Upper lobe of left lung (tissue), 6 donors: ENCODE results near the gene KPNA1. TPM values are rescaled to one million over a fixed set of nuclear protein-coding genes. Genes with fewer than 3 reads are reported as not detected.

ENCODE experiments used
- ATAC-seq, 2 donors: fragments of 200-7000 bp; cut with Tn5 transposase; one replicate each; pipeline ENCODE4 v1.9.1; 2022; ENCODE audit warnings: mild to moderate bottlenecking in 2 of 2, moderate library complexity in 2 of 2; ENCODE audit not compliant: low FRiP score in 2 of 2
- DNase-seq, 2 donors: peaks; one replicate each; pipeline ENCODE4 v3.0.0-alpha.2; 2019 to 2020
- H3K27ac ChIP-seq, 4 donors: fragments of 200-600 bp; sonication (generic); one replicate each; pipeline ENCODE4 v1.5.1; 2016 to 2019
- H3K27me3 ChIP-seq, 4 donors: fragments of 200-600 bp; sonication (generic); one replicate each; pipeline ENCODE4 v1.5.1; 2017 to 2019
- H3K36me3 ChIP-seq, 4 donors: fragments of 200-600 bp; sonication (generic); one replicate each; pipeline ENCODE4 v1.5.1; 2016 to 2019
- H3K4me1 ChIP-seq, 4 donors: fragments of 200-600 bp; sonication (generic); one replicate each; pipeline ENCODE4 v1.5.1; 2018 to 2019
- H3K4me3 ChIP-seq, 4 donors: fragments of 200-600 bp; sonication (generic); one replicate each; pipeline ENCODE4 v1.5.1; 2017 to 2019; ENCODE audit warnings: mild to moderate bottlenecking in 2 of 4, moderate library complexity in 1 of 4
- H3K9me3 ChIP-seq, 4 donors: fragments of 200-600 bp; sonication (generic); one replicate each; pipeline ENCODE4 v1.5.1; 2018 to 2019
- EP300 ChIP-seq, 4 donors: sonication (generic); formaldehyde crosslinking; IDR thresholded peaks; one replicate each; pipeline ENCODE4 v1.5.1; 2017; ENCODE audit warnings: antibody characterized with exemption in 4 of 4, control low read depth in 2 of 4
- POLR2A ChIP-seq, 4 donors: fragments of 450-650 bp; IDR thresholded peaks; one replicate each; pipeline ENCODE4 v1.5.1; 2016 to 2017; ENCODE audit warnings: antibody characterized with exemption in 4 of 4, mild to moderate bottlenecking in 2 of 4
- POLR2AphosphoS5 ChIP-seq, 2 donors: sonication (generic); formaldehyde crosslinking; IDR thresholded peaks; one replicate each; pipeline ENCODE4 v1.5.1; 2017; ENCODE audit warnings: antibody characterized with exemption in 2 of 2
- WGBS, 2 donors: methylation state at CpG; one replicate each; pipeline ENCODE4 v1.1.5; 2017 to 2018; 5-methylcytosine and 5-hydroxymethylcytosine counted together
- total RNA-seq, 6 donors: library from RNA; depleted of rRNA in 4 of 6; stranded (reverse); fragments of >200 nt in 4 of 6; gene quantifications; one replicate each; pipeline versions ENCODE4 v1.1.0 to v1.2.1, GENCODE V29; 2016 to 2021
- TF ChIP-seq, protein P1 (sequence below), 6 experiments: fragments of 450-650 bp in 4 of 6; fragments of 200-600 bp in 2 of 6; sonication (generic) in 2 of 6; IDR thresholded peaks; one replicate each; pipeline ENCODE4 v1.5.1; 2016 to 2019; ENCODE audit warnings: antibody characterized with exemption in 6 of 6
- donor health status: DM: no; HTN: no; CAD: no; lungs with moderate emphysema.
- donor health status: DM: no; HTN: yes; CAD: no; lungs with severe emphysema.

The KPNA1 gene
- total RNA-seq, 6 donors from 2014 or later = 38.9 to 104 (median 43.4) TPM

DNA sequence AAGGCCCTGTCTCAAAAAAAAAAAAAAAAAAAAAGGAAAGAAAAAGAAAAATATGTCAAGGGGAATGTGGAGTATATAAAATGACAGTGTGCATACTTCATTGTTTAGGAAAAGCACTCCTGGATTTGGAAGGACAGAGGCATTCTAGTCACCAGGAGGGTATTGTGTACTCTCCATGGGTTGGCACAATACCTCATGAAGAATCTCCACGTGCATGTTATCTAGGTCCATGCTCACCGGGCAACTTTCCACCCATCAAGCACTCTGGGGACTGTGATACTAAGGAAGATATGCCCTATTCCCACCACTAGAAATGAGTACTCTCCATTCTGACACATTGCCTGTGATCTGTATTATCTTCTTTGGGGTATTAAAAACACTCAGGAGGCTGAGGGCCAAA, 15.4 kb upstream of the KPNA1 start:
- peaks cover 35 to 85% (median 56%) of the 10 kb centered on the region in 4 donors for H3K36me3 ChIP-seq
- no peak for DNase-seq

DNA sequence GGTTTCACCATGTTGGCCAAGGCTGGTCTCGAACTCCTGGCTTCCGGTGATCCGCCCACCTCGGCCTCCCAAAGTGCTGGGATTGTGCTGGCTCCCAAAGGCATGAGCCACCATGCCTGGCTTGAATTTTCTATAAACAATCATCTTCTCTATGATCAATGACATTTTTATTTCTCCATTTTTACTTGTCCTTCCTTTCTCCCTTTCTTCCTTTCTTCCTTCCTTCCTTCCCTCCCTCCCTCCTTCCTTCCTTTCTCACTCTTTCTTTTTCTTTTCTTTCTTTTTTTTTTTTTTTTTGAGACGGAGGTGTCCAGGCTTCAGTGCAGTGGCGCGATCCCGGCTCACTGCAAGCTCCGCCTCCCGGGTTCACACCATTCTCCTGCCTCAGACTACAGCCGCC, 8.6 kb upstream of the KPNA1 start:
- Histone ChIP-seq H3K27ac (no peak overlapping the region), H3K36me3 (peaks cover 0 to 18% (median 11%) of the 10 kb centered on the region in 4 donors), H3K4me3 (no peak overlapping the region), H3K27me3 (no peaks in the 10 kb centered on the region), H3K4me1 (no peaks in the 10 kb centered on the region), H3K9me3 (no peaks in the 10 kb centered on the region)
- 92 to 96% methylated on average over 11 of the region's 11 CpGs for WGBS, 2 donors
- TF ChIP-seq, protein P1, sequence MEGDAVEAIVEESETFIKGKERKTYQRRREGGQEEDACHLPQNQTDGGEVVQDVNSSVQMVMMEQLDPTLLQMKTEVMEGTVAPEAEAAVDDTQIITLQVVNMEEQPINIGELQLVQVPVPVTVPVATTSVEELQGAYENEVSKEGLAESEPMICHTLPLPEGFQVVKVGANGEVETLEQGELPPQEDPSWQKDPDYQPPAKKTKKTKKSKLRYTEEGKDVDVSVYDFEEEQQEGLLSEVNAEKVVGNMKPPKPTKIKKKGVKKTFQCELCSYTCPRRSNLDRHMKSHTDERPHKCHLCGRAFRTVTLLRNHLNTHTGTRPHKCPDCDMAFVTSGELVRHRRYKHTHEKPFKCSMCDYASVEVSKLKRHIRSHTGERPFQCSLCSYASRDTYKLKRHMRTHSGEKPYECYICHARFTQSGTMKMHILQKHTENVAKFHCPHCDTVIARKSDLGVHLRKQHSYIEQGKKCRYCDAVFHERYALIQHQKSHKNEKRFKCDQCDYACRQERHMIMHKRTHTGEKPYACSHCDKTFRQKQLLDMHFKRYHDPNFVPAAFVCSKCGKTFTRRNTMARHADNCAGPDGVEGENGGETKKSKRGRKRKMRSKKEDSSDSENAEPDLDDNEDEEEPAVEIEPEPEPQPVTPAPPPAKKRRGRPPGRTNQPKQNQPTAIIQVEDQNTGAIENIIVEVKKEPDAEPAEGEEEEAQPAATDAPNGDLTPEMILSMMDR (IDR thresholded peaks at IDR 0.05) = no peak
- TF ChIP-seq POLR2A (IDR thresholded peaks at IDR 0.05) (no peak), EP300 (IDR thresholded peaks at IDR 0.05) (no peak), POLR2AphosphoS5 (IDR thresholded peaks at IDR 0.05) (no peak)
- no peak for ATAC-seq
- peak in 1 of 2 donors; percentile 24 for DNase-seq

More for the DNA sequence above, 15.4 kb upstream of the KPNA1 start:
- H3K27me3 ChIP-seq = no peaks in the 10 kb centered on the region
- ATAC-seq = no peak
- 83 to 92% methylated on average over 2 of the region's 2 CpGs for WGBS, 2 donors
- H3K9me3 ChIP-seq = no peaks in the 10 kb centered on the region
- no peak overlapping the region for H3K27ac ChIP-seq
- no peaks in the 10 kb centered on the region for H3K4me1 ChIP-seq
- TF ChIP-seq, protein P1 (IDR thresholded peaks at IDR 0.05) = no peak
- no peak for TF ChIP-seq POLR2A (IDR thresholded peaks at IDR 0.05)
- H3K4me3 ChIP-seq = no peak overlapping the region

DNA sequence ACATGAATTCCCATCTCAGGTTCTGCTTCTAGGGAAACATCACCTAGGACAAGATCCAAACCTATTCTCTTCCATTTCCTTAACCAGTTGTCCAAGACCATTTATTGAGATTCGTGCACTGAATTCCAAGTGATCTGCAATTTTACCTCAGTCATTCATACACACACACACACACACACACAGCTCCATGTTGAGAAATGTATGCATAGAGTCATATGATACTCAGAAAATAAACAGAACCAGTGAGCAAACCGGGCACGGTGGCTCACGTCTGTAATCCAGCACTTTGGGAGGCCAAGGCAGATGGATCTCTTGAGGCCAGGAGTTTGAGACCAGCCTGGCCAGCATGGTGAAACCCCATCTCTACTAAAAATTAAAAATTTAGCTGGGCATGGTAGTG, 6.1 kb upstream of the KPNA1 start:
- no peaks in the 10 kb centered on the region for H3K27me3 ChIP-seq
- WGBS, 2 donors = 82 to 91% methylated on average over 4 of the region's 4 CpGs

DNA sequence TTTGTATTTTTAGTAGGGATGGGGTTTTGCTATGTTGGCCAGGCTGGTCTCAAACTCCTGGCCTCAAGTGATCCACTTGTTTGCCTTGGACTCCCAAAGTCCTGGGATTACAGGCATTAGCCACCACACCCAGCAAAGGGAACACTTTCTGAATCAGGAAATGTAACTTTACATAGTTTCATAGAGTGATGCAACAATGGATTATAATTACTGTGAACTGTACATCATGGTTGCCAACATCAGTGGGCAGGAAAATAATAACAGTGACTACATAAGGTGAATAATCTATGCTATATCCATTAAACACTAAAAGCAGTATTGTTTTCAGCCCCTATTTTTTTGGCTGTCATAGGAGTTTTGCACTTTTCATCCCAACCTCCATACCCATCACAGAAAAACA, 5.0 kb upstream of the KPNA1 start:
- H3K4me1 ChIP-seq = peaks cover 0 to 4% (median 4%) of the 10 kb centered on the region in 4 donors
- no peak overlapping the region for H3K4me3 ChIP-seq
- no peaks in the 10 kb centered on the region for H3K36me3 ChIP-seq
- H3K27me3 ChIP-seq = no peaks in the 10 kb centered on the region
- H3K27ac ChIP-seq = no peak overlapping the region
- H3K9me3 ChIP-seq = no peaks in the 10 kb centered on the region
- ATAC-seq = no peak
- no peak for DNase-seq
- no peak for TF ChIP-seq POLR2A (IDR thresholded peaks at IDR 0.05)
- TF ChIP-seq, protein P1 (IDR thresholded peaks at IDR 0.05) = no peak
- no peak for TF ChIP-seq POLR2AphosphoS5 (IDR thresholded peaks at IDR 0.05)
- no peak for TF ChIP-seq EP300 (IDR thresholded peaks at IDR 0.05)

More for the DNA sequence above, 6.1 kb upstream of the KPNA1 start:
- H3K4me3 ChIP-seq = no peak overlapping the region
- DNase-seq (no peak), ATAC-seq (no peak)
- no peaks in the 10 kb centered on the region for H3K9me3 ChIP-seq
- H3K27ac ChIP-seq = no peak overlapping the region
- no peak for TF ChIP-seq POLR2AphosphoS5 (IDR thresholded peaks at IDR 0.05)
- TF ChIP-seq POLR2A (IDR thresholded peaks at IDR 0.05) = no peak
- H3K36me3 ChIP-seq = no peaks in the 10 kb centered on the region
- no peaks in the 10 kb centered on the region for H3K4me1 ChIP-seq

DNA sequence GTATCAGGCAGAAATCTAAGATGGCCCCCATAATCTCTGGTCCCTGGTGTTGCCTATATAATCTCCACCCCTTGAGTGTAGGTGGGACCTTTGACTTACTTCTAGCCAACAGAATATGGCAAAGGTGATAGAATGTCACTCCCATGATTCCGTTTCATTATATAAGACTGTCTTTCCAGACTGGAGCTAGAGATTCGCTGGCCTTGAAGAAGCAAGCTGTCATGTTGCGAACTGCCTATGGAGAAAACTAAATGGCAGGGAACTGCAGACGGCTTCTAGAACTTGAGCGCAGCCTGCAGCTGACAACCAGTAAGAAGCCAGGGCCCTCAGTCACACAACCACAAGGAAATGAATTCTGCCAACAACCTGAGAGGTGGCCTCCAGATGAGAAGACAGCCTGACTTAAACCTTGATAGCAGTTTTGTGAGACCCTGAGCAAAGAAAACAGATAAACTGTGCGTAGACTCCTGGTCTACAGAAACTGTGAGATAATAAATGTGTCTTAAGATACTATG, 2.2 kb upstream of the KPNA1 start:
- Histone ChIP-seq H3K27me3 (no peaks in the 10 kb centered on the region), H3K27ac (no peak overlapping the region), H3K9me3 (no peaks in the 10 kb centered on the region), H3K4me3 (no peak overlapping the region), H3K36me3 (no peaks in the 10 kb centered on the region), H3K4me1 (peaks cover 10 to 23% (median 18%) of the 10 kb centered on the region in 4 donors)
- WGBS, 2 donors = 91 to 93% methylated on average over 6 of the region's 6 CpGs
- DNase-seq (no peak), ATAC-seq (no peak)
- TF ChIP-seq POLR2A (IDR thresholded peaks at IDR 0.05) = no peak

DNA sequence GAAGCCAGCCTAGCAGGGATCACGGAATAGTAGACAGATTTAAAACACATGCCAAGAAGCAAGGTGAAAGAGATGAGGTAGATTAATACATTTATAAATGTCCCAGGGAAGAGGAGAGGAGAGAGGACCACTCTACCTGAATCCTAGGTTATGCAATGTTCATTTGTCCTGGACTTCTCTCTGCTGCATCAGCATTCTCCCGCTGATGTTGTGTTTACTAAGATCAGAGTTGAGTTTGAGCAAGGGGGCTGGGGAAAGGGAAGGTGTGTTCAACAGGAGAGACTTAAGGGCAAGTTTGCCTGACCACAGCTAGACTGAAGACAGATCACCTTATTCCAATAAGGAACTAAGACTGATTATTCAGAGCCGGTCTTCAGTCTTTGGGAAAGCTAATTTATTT, 1.1 kb upstream of the KPNA1 start:
- no peak for TF ChIP-seq POLR2A (IDR thresholded peaks at IDR 0.05)
- TF ChIP-seq, protein P1 (IDR thresholded peaks at IDR 0.05) = no peak
- TF ChIP-seq EP300 (IDR thresholded peaks at IDR 0.05) = no peak
- no peak for TF ChIP-seq POLR2AphosphoS5 (IDR thresholded peaks at IDR 0.05)
- Histone ChIP-seq H3K27me3 (no peaks in the 10 kb centered on the region), H3K4me3 (no peak overlapping the region), H3K27ac (no peak overlapping the region), H3K36me3 (no peaks in the 10 kb centered on the region), H3K9me3 (no peaks in the 10 kb centered on the region), H3K4me1 (peaks cover 18 to 33% (median 25%) of the 10 kb centered on the region in 4 donors)
- DNase-seq (no peak), ATAC-seq (no peak)
- 94 to 96% methylated on average over 3 of the region's 3 CpGs for WGBS, 2 donors
